A549 (cell line): ENCODE results near the gene B3GLCT. TPM values are rescaled to one million over a fixed set of nuclear protein-coding genes. Genes with fewer than 3 reads are reported as not detected.

ENCODE experiments used
- ATAC-seq, 2 experiments: fragments of 200-7000 bp in 1 of 2; fragments of >200 bp in 1 of 2; cut with Nextera tagmentation in 1 of 2; cut with Tn5 transposase in 1 of 2; 3 replicates each; pipeline versions ENCODE4 v1.8.0 to v1.9.1; 2018 to 2020; ENCODE audit warnings: mild to moderate bottlenecking in 1 of 2, moderate library complexity in 1 of 2
- CTCF ChIA-PET: fragments of 300-600 bp; sonication (Branson Sonifier 250); formaldehyde crosslinking; extraction: SDS; loops from one replicate; lab custom pipeline; 2021; ENCODE audit warnings: antibody characterized with exemption, inconsistent platforms; lab: Yijun Ruan, JAX
- POLR2A ChIA-PET: fragments of 350-600 bp; formaldehyde crosslinking; extraction: SDS; loops from one replicate; lab custom pipeline; 2021; ENCODE audit warnings: antibody characterized with exemption, inconsistent platforms; lab: Yijun Ruan, JAX
- DNase-seq, 2 experiments: peaks; one replicate each; pipeline versions ENCODE4 v3.0.0 to v3.0.0-alpha.2; 2011 to 2016; ENCODE audit warnings: low read depth in 1 of 2, low spot score in 1 of 2
- FAIRE-seq: peaks from 2 replicates; lab custom pipeline; 2011; peaks lifted over from hg19 to GRCh38; lab: Jason Lieb, UNC
- H3K27ac ChIP-seq, 2 experiments: fragments of >200 bp; sonication (Bioruptor Twin); formaldehyde crosslinking; 3 replicates each; pipeline ENCODE4 v1.5.1; 2016 to 2017
- H3K4me1 ChIP-seq: fragments of >200 bp; sonication (Bioruptor Twin); formaldehyde crosslinking; 3 replicates; pipeline ENCODE4 v1.6.1; 2016
- H3K4me2 ChIP-seq: fragments of >200 bp; sonication (Bioruptor Twin); formaldehyde crosslinking; 3 replicates; pipeline ENCODE4 v1.6.1; 2016
- H3K4me3 ChIP-seq: fragments of >200 bp; sonication (Bioruptor Twin); formaldehyde crosslinking; 3 replicates; pipeline ENCODE4 v1.5.1; 2016
- H3K9me3 ChIP-seq: fragments of >200 bp; sonication (Bioruptor Twin); formaldehyde crosslinking; 3 replicates; pipeline ENCODE4 v1.6.1; 2016
- CBX8 ChIP-seq: fragments of 200-600 bp; sonication (generic); IDR thresholded peaks from 2 replicates; pipeline ENCODE4 v1.6.1; 2016
- CEBPB ChIP-seq, 2 experiments: fragments of >200 bp in 1 of 2; sonication (Bioruptor Twin) in 1 of 2; formaldehyde crosslinking in 1 of 2; IDR thresholded peaks; 2 replicates each; pipeline ENCODE4 v1.6.1; 2012 to 2016
- CHD4 ChIP-seq: fragments of 200-600 bp; sonication (generic); IDR thresholded peaks from 2 replicates; pipeline ENCODE4 v1.6.1; 2016; ENCODE audit warnings: antibody characterized with exemption, mild to moderate bottlenecking, borderline replicate concordance
- E2F6 ChIP-seq: IDR thresholded peaks from 2 replicates; pipeline ENCODE4 v1.6.1; 2012; ENCODE audit warnings: low read depth, borderline replicate concordance
- EHF ChIP-seq: fragments of 250-450 bp; sonication (Bioruptor Pico); IDR thresholded peaks from 2 replicates; pipeline ENCODE4 v1.5.0; 2020; ENCODE audit warnings: mild to moderate bottlenecking
- EHMT2 ChIP-seq: fragments of 200-600 bp; sonication (generic); IDR thresholded peaks from 2 replicates; pipeline ENCODE4 v1.6.1; 2016; ENCODE audit warnings: antibody characterized with exemption, low read depth, mild to moderate bottlenecking, moderate library complexity
- ESRRA ChIP-seq: fragments of 150-350 bp; IDR thresholded peaks from 2 replicates; pipeline ENCODE4 v1.6.1; 2014; ENCODE audit warnings: mild to moderate bottlenecking, low read length, borderline replicate concordance
- HDAC2 ChIP-seq: fragments of 200-600 bp; sonication (generic); IDR thresholded peaks from 2 replicates; pipeline ENCODE4 v1.6.1; 2016
- HES2 ChIP-seq: fragments of >200 bp; sonication (Bioruptor Twin); formaldehyde crosslinking; IDR thresholded peaks from 2 replicates; pipeline ENCODE4 v1.6.1; 2016
- HEYL ChIP-seq: fragments of 250-450 bp; sonication (Bioruptor Pico); IDR thresholded peaks from 2 replicates; pipeline ENCODE4 v1.8.0; 2021; ENCODE audit warnings: mild to moderate bottlenecking, moderate library complexity
- HMGXB4 ChIP-seq: fragments of 250-450 bp; sonication (Bioruptor Pico); IDR thresholded peaks from 2 replicates; pipeline ENCODE4 v1.5.0; 2021; ENCODE audit warnings: mild to moderate bottlenecking, moderate library complexity, borderline replicate concordance
- HOXB13 ChIP-seq: fragments of 250-450 bp; sonication (Bioruptor Pico); IDR thresholded peaks from 2 replicates; pipeline ENCODE4 v1.5.0; 2020; ENCODE audit warnings: low read depth, mild to moderate bottlenecking, moderate library complexity
- JUN ChIP-seq, 2 experiments: fragments of >200 bp; sonication (Bioruptor Twin); formaldehyde crosslinking; IDR thresholded peaks; 2 replicates in 1 of 2; 3 replicates in 1 of 2; pipeline ENCODE4 v1.6.1; 2016 to 2017
- MAFK ChIP-seq: fragments of 450-650 bp; IDR thresholded peaks from 2 replicates; pipeline ENCODE4 v1.6.1; 2014; ENCODE audit not compliant: partially characterized antibody
- MAZ ChIP-seq: fragments of 150-350 bp; IDR thresholded peaks from 2 replicates; pipeline ENCODE4 v1.6.1; 2014; ENCODE audit warnings: antibody characterized with exemption, low read depth, low read length, borderline replicate concordance
- MYC ChIP-seq: IDR thresholded peaks from 2 replicates; pipeline ENCODE4 v1.6.1; 2012; ENCODE audit warnings: mild to moderate bottlenecking, inconsistent platforms, low read length, improper control_type of control experiment, borderline replicate concordance
- NFE2L2 ChIP-seq: fragments of 150-350 bp; conservative IDR thresholded peaks from 2 replicates; pipeline ENCODE4 v1.6.1; 2014; ENCODE audit warnings: low read length
- NPAS2 ChIP-seq: fragments of 250-450 bp; sonication (Bioruptor Pico); IDR thresholded peaks from 2 replicates; pipeline ENCODE4 v1.8.0; 2022; ENCODE audit warnings: mild to moderate bottlenecking, moderate library complexity, borderline replicate concordance
- PBX3 ChIP-seq: IDR thresholded peaks from 2 replicates; pipeline ENCODE4 v1.6.1; 2012
- POLR2AphosphoS2 ChIP-seq: conservative IDR thresholded peaks from 2 replicates; pipeline ENCODE4 v1.6.1; 2012; ENCODE audit warnings: low read length, improper control_type of control experiment, inconsistent platforms
- RAD21 ChIP-seq, 2 experiments: fragments of >200 bp in 1 of 2; sonication (Bioruptor Twin) in 1 of 2; formaldehyde crosslinking in 1 of 2; IDR thresholded peaks in 1 of 2; conservative IDR thresholded peaks in 1 of 2; 2 replicates in 1 of 2; 3 replicates in 1 of 2; pipeline ENCODE4 v1.6.1; 2012 to 2018; ENCODE audit warnings: inconsistent platforms in 1 of 2
- RARB ChIP-seq: fragments of 250-450 bp; sonication (Bioruptor Pico); IDR thresholded peaks from 2 replicates; pipeline ENCODE4 v1.8.0; 2021; ENCODE audit warnings: mild to moderate bottlenecking, moderate library complexity
- RCOR1 ChIP-seq: fragments of 150-350 bp; IDR thresholded peaks from 2 replicates; pipeline ENCODE4 v1.6.1; 2014; ENCODE audit warnings: antibody characterized with exemption, low read length, low read depth
- RFX5 ChIP-seq: fragments of 450-650 bp; IDR thresholded peaks from 2 replicates; pipeline ENCODE4 v1.7.1; 2014; ENCODE audit warnings: antibody characterized with exemption, mild to moderate bottlenecking, moderate library complexity
- RNF2 ChIP-seq: fragments of 200-600 bp; sonication (generic); IDR thresholded peaks from 2 replicates; pipeline ENCODE4 v1.6.1; 2016; ENCODE audit warnings: low read depth, mild to moderate bottlenecking, antibody characterized with exemption, moderate library complexity, borderline replicate concordance
- SMC3 ChIP-seq: fragments of >200 bp; sonication (Bioruptor Twin); formaldehyde crosslinking; IDR thresholded peaks from 3 replicates; pipeline ENCODE4 v1.6.1; 2018; ENCODE audit warnings: inconsistent platforms
- TP53 ChIP-seq: fragments of 250-450 bp; sonication (Bioruptor Pico); IDR thresholded peaks from 2 replicates; pipeline ENCODE4 v1.5.0; 2021; ENCODE audit warnings: mild to moderate bottlenecking, moderate library complexity
- USF2 ChIP-seq: fragments of 450-650 bp; IDR thresholded peaks from 2 replicates; pipeline ENCODE4 v1.6.1; 2014; ENCODE audit warnings: antibody characterized with exemption
- ZC3H11A ChIP-seq: fragments of 450-650 bp; IDR thresholded peaks from 2 replicates; pipeline ENCODE4 v1.6.1; 2014; ENCODE audit warnings: antibody characterized with exemption, mild to moderate bottlenecking
- ZFP36 ChIP-seq: fragments of 450-650 bp; IDR thresholded peaks from 2 replicates; pipeline ENCODE4 v1.6.1; 2014; ENCODE audit warnings: borderline replicate concordance; ENCODE audit not compliant: partially characterized antibody
- ZNF302 ChIP-seq: fragments of 250-450 bp; sonication (Bioruptor Pico); IDR thresholded peaks from 2 replicates; pipeline ENCODE4 v1.9.0; 2021; ENCODE audit warnings: inconsistent platforms, mild to moderate bottlenecking, moderate library complexity
- WGBS: methylation state at CpG from one replicate; pipeline ENCODE4 v1.1.6; 2017; ENCODE audit errors: missing lambda C conversion rate; 5-methylcytosine and 5-hydroxymethylcytosine counted together
- polyA plus RNA-seq, 4 experiments: library from polyadenylated mRNA; depleted of rRNA in 3 of 4; stranded (reverse); fragments of >200 nt; fragmentation: RNase III in 1 of 4; extraction: RNeasy Plus Mini Kit Qiagen cat#74134 plus additional on column Dnase treatment in 1 of 4; gene quantifications; 2 replicates in 3 of 4; 3 replicates in 1 of 4; pipeline ENCODE4 v1.2.3, GENCODE V29; 2011 to 2017

B3GLCT gene
- polyA plus RNA-seq, 2 of the 4 experiments (the other 2 are of a cell fraction): 4.5 to 6.6 TPM

GRCh38 chr13:31274390-31274789 is 74.6 kb downstream of the B3GLCT start (continued):
- TF ChIP-seq USF2 (no peak), CHD4 (no peak), RCOR1 (no peak), PBX3 (no peak)

GRCh38 chr13:31276421-31276820 is 76.6 kb downstream of the B3GLCT start:
- no peak for TF ChIP-seq JUN (IDR thresholded peaks at IDR 0.05)
- TF ChIP-seq TP53 (CRISPR knock-in tag): no peak
- TF ChIP-seq EHF (CRISPR knock-in tag): no peak
- no peak for TF ChIP-seq CEBPB (IDR thresholded peaks at IDR 0.05)
- no peak for TF ChIP-seq CBX8
- TF ChIP-seq USF2: no peak
- no peak for TF ChIP-seq HEYL (CRISPR knock-in tag)
- no peak for TF ChIP-seq HMGXB4 (CRISPR knock-in tag)
- no peak for TF ChIP-seq HOXB13
- TF ChIP-seq POLR2AphosphoS2: no peak
- no peak for TF ChIP-seq MAZ
- no peak for TF ChIP-seq NPAS2 (CRISPR knock-in tag)
- no peak for TF ChIP-seq RAD21 (conservative IDR thresholded peaks at IDR 0.05 in 1 of 2, IDR thresholded peaks at IDR 0.05 in 1 of 2)
- no peak for TF ChIP-seq HES2
- no peak for TF ChIP-seq RFX5
- no peak for TF ChIP-seq RARB (CRISPR knock-in tag)
- no peak for TF ChIP-seq ESRRA
- ATAC-seq: no peak
- Histone ChIP-seq H3K9me3 (no peaks in the 10 kb centered on the region), H3K27ac (no peak overlapping the region), H3K4me2 (no peak overlapping the region), H3K4me3 (no peak overlapping the region), H3K4me1 (no peaks in the 10 kb centered on the region)
- 91% methylated on average over 5 of the region's 5 CpGs for WGBS
- no peak for FAIRE-seq
- CTCF ChIA-PET: no interaction called here
- POLR2A ChIA-PET: no interaction called here
- DNase-seq: no peak

- Histone ChIP-seq H3K9me3 (no peaks in the 10 kb centered on the region), H3K4me2 (no peak overlapping the region), H3K4me1 (no peaks in the 10 kb centered on the region), H3K27ac (no peak overlapping the region), H3K4me3 (no peak overlapping the region)
- POLR2A ChIA-PET: no interaction called here
- ATAC-seq (no peak), DNase-seq (no peak), FAIRE-seq (no peak)
- CTCF ChIA-PET: no interaction called here
- 7% methylated on average over 1 of the region's 1 CpG for WGBS
- TF ChIP-seq E2F6 (no peak), MYC (no peak), PBX3 (no peak), RNF2 (no peak), MAFK (no peak), NFE2L2 (no peak), ZC3H11A (no peak), SMC3 (no peak), ZFP36 (no peak), HDAC2 (no peak), HOXB13 (no peak), EHMT2 (no peak), ZNF302 (CRISPR knock-in tag) (no peak)
Measured at GRCh38 chr13:31278869-31279268, 79.1 kb downstream of the B3GLCT start.
